NCI-H1694 (cell line): ENCODE results near the gene LMTK3.
A peak's percentile ranks its signal among the peaks of the same experiment; 100 is the strongest.

Experiments used
- DNase-seq: peaks from one replicate; lab custom pipeline; 2025; lab: John Stamatoyannopoulos, UW

The LMTK3 gene

DNA sequence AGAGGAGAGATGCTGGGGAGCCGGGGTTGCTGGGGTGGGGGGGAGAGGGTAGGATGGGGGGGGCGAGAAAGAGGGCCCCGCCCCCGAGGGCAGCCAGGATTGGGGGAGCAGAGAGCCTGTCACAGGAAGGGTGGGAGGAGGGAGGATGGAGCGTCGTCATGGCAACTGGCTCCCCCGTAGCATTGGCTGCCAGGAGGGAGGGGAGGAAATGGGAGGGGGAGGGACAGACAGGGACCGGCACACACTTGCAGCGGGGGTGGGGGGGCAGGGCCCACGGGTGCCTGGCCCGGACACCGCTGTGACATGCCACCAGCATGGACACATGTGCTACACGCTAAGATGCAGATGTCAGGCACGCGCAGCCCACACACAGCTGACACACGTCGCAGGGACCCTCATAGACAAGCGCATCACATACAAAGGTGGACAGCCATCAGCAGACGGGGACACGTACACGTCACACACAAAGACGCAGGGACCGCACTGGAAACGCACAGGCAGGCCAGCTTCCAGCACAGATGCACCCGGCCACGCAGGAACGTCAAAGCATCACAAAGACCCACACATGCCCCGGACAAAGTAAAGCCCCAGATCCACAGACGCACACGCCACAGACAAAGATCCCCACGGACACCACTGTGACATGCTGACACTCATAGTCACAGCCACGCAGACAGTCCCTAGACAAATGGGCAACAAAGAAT, at the start of gene LMTK3:
TSS of gene LMTK3 (minus strand) at position 36 of the 704 bp plus-strand sequence. CDS start 259 bp downstream, outside the sequence.
- DNase-seq = peak; percentile 88

- DNase-seq = no peak
These were observed 49.8 kb upstream of the LMTK3 start for GRCh38 chr19:48561412-48561811.

DNA sequence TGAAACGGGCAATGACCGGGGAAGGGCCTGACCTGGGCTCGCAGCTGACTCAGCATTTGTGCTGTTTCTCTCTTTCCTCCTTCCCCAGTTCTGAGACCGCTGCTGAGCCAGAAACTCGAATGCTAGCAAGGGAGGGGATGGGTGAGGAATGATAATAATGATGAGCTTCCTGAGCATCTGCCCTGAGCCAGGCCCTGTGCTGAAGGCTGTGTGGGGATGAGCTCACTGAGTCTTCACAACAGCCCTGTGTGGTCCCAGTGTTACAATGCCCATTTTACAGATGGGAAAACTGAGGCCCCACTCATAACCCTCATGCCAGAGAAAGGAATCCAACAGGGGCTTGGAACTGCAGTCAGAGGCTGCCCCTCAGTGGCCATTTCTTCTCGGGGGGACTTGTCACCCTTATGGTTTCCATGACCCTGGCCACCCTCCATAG, 48.5 kb upstream of the LMTK3 start:
- DNase-seq = no peak

- no peak for DNase-seq
These were observed 46.5 kb upstream of the LMTK3 start for GRCh38 chr19:48558018-48558684.

DNA sequence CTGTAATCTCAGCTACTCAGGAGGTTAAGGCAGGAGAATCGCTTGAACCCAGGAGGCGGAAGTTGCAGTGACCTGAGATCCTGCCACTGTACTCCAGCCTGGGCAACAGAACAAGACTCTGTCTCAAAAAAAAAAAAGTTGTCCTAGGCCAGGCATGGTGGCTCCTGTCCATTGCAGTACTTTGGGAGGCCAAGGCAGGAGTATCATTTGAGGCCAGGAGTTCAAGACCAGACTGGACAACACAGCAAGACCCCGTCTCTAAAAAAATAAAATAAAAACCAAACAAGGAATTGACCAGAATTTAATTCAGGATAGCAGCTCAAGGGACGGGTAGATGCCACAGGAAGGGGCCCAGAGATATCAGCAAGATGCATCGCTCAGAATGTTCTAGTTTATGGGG, 45.2 kb upstream of the LMTK3 start:
- no peak for DNase-seq

DNA sequence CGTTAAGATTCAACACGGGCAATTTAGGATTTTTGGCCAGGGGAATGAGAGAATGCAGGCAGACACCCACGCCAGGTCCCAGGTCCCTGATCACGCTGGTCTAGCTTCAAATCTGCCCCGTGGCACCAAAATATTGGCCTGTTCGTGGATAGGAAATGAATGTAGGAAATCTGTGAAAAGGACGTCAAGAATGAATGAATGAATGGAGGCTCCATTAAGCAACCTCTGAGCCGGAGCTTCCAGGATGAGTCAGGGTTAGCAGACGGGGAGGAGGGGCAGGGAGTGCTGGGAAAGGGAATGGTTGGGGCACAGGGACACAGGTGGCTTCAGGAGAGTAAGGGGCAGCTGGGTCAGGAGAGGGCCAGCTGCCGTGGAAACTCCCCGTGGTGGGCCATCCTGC, 44.5 kb upstream of the LMTK3 start:
- DNase-seq = no peak

DNA sequence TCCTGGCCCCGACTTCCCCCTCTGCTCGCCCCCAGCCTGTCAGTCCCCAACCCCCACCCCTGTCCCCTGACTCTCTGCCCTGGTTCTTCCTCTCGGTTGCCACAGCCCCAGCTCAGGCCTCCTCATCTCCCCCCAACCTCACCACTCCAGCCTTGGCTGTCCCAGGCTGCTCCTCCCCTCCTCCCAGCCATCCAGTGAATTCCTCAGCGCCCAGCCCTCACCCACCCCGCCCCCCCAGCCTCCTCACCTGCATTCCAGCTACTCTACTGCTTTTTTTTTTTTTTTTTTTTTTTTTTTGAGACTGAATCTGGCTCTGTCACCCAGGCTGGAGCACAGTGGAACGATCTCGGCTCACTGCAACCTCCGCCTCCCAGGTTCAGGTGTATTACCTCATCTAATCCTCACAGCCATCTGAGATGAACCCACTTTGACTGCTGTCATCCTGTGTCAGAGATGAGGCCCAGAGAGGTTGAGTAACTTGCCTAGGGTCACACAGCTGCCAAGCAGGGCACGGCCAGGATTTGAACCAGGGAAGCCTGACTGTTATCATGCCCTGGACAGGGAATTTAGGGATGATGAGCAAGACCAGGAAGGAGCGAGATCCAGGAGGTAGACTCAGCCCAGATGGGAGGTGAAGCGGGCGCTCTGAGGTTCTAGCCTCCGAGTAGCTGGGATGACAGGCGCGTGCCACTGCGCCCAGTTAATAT, 42.9 kb upstream of the LMTK3 start:
- no peak for DNase-seq

DNA sequence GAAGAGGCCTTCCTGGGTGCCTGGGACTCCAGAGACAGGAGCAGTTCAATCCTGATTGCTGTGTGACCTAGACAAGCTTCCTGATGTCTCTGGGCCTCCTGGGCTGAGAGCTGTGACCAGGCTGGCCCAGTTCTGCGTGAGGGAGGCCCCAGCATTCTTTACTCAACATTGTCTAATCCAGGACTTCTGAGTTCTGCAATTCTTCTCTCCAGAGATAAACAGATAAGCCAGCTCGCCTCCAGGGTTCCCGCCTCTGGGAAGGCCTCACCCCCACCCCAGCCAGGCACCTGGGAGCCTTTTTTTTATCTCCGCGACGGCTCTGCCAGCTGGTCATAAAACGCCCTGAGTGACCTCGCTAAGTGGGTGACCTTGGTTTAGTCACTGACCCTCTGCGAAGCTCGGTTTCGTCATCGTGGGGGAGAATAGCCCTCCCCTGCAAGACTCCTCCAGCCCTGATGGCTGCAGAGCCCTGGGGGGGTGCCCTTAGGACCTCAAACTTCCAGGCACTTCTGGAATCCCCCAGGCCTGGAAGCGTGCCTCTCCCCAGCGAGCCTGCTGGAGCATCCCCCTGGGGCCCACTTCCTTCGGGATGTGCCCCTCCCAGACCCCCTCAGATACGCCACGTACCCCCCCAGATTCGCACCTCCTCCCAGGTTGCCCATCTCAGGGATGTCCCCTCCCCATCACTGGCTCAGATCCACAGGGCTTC, 42.2 kb upstream of the LMTK3 start:
- DNase-seq = no peak

- DNase-seq = no peak
These were observed 41.0 kb upstream of the LMTK3 start for GRCh38 chr19:48552406-48553322.

DNA sequence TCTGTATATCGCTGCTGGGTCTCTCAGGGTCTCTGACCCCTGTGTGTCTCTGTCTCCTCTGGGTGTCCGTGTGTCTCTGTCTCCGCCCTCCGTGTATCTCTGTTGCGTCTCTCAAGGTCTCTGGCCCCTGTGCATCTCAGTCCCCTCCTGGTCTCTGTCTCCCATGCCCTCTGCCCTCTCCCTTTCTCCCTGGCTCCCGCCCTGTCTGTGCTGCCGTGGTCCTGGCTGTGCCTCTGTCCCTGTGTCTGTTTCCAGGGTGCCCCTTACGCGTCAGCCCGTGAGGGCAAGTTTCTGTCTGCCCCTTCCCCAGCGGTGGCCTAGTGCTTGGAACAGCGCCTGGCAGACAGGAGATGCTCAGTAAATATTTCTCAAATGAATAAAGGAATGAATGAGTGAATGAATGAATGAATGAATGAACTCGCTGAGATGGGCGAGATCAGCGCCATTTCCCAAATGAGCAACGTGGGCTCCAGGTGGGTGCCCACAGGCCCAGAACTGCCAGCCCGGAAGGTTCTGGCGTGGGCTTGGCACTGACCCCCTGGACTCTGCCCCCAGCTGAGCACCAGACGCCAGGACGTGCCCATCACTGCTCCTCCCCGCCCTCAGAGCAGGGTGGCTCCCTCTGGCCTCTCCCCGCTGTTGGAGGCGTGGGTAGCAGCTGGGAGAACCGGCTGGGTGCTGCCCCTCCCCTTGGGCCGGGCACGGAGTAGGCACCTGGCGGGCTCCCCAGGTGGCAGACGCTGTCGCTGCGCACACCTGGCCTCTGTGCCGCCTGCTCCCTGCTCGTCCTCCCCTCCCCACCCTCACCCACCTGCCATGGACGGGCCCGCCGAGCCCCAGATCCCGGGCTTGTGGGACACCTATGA, 40.0 kb upstream of the LMTK3 start, which contains the start of gene SULT2B1:
TSS of gene SULT2B1 (plus strand) at position 736 of the 866 bp plus-strand sequence. CDS start at position 817, 81 bp downstream.
- DNase-seq = no peak

- DNase-seq = no peak
These were observed 37.7 kb upstream of the LMTK3 start for GRCh38 chr19:48549380-48549779.

- DNase-seq = no peak
These were observed 36.7 kb upstream of the LMTK3 start for GRCh38 chr19:48548253-48548911.

- no peak for DNase-seq
These were observed 36.1 kb upstream of the LMTK3 start for GRCh38 chr19:48547722-48548121.

DNA sequence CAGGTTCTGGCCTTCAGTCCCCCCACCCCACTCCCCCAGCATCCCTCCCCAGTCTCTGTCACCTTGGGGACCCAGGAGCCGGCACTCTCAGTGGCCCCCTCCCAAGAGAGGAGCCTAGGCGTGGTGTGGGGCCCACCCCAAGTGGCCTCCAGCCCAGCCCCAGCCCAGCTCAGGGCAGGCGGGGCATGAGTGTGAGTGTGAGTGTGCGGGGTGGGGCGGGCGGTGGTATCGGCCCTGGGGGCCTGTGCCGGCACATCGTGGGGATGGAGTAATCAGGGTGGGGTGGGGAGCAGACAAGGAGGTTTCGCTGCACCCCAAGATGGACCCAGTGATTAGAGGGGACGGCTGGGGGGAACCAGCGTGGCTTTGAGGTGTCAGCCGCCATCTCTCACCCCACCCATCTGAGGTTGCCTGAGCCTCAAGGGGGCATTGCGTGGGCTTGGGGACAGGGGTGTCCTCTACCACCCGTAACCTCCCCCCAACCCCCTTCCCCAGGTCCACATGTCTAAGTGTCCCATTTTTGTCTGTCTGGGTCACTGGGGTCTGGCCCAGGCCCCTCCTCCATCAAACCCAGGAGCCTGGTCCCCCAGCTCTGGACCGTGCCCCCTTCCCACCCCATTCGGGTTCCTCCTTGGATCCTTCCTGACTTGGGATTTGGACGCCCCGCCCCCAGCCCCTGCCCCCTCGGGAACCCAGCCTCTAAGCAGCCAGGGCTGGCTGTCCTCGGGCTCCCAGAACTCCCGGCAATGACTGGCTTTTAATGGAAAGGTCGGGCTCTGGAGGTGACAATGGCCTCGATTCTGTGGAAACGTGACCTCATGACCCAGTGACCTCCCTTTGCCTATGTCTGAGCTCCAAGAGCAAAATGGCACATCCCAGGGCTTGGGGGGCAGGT, 33.5 kb upstream of the LMTK3 start:
- DNase-seq = no peak

DNA sequence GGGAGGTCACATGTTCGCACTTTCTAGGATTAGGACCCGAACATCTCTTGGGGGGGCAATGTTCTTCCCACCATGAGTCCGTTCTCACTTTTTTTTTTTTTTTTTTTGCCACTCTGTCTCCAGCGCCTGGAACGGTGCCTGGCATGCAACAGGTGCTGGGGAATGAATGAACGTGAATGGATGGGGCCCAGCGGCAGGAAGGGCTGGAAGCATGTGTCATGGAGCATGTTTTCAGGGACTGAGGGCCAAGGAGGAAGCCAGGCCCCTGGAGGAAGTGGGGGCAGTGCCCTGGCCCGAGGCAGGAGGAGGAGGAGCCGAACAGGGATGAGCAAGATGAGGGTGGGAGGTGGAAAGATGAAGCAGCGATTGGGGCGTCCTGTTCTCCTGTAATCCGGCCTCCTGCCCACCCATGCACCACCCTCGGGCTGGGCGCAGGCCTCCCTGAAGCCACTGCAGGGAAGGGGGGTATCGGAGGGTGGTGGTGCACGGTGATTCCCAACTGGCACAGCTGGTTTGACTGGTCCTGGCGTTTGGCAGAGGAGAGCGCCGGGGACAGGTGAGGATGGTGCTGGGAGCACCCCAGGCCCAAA, 31.6 kb upstream of the LMTK3 start:
- DNase-seq = no peak

DNA sequence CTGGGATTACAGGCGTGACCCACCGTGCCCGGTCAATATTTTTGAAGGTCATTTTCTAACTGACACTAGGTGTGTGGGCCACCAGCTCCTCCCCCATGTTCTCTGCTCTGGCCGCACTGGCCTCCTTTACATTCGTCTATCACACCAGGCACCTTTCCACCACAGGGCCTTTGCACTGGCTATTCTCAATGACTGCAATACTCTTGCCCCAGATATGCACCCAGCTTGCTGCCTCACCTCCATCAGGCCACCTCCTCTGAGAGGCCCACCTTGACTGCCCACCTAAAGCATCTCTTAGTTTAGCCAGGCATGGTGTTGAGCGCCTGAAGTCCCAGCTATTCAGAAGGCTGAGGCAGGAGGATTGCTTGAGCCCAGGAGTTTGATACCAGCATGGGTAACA, 30.2 kb upstream of the LMTK3 start:
- DNase-seq = no peak

DNA sequence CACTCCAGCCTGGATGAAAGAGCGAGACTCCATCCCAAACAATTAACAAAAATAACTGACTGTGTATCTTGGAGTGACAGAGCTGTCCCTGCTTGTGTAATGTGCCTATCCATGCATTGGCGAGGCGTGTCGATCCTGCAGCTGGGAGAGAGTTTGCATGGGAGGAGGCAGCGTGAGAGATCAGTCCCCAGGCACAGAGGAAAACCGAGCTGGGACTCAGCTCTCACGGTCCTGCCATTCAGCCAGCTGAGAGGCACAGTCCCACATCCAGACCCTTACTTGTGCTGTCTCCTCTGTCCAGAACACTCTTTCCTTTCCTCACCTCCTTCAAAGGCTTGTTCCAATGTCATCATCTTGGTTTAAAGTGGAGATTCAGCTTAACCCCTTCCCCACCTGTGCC, 28.5 kb upstream of the LMTK3 start:
- peak; percentile 32 for DNase-seq

DNA sequence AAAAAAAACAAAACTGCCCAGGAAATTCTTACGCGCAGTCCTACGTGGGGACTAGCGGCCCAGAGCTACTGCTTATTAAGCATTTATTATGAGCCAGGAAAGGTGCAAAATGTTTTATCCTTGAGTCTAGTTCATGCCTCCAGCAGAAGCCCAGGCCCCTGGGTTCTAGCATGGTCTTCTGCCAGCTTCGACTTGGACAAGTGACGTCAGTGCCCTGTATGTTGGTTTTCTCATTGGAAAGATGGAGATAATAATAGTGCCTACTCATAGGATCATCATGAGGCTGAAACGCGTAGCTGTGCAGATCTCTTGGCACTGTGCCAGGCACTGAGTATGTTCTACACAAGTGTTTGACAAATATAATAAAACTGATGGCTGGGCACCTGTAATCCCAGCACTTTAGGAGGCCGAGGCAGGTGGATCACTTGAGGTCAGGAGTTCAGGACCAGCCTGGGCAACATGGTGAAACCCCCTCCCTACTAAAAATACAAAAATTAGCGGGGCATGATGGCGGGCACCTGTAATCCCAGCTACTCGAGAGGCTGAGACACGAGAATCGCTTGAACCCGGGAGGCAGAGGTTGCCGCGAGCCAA, 28.0 kb upstream of the LMTK3 start:
- DNase-seq = peak; percentile 34
